Measurements from ENCODE around the gene C2orf81.

DNA sequence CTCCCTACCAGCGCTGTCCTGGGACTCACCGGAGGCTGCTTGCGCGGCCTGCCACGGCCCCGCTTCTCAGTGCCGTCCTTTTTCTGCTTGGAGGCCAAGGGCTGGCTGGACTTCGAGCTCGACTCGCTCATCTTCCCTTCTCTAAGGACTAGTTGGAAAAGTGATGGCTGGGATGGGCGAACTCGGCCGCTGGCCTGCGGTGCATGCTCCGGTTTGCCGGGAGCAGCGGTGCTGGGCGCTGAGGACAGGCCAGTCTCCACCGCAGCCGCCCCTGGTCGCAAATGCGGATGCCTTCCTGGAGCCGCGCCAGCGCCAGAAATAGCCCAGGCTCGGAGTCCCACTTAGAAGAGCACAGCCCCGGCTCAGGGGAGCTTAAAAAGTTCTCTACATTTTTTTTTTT lies 3.1 kb downstream of the C2orf81 start:
- no peak for TF ChIP-seq POLR2A (IDR thresholded peaks at IDR 0.05; ENCODE audit: extremely low read depth, insufficient read length)
- TF ChIP-seq, protein P1, sequence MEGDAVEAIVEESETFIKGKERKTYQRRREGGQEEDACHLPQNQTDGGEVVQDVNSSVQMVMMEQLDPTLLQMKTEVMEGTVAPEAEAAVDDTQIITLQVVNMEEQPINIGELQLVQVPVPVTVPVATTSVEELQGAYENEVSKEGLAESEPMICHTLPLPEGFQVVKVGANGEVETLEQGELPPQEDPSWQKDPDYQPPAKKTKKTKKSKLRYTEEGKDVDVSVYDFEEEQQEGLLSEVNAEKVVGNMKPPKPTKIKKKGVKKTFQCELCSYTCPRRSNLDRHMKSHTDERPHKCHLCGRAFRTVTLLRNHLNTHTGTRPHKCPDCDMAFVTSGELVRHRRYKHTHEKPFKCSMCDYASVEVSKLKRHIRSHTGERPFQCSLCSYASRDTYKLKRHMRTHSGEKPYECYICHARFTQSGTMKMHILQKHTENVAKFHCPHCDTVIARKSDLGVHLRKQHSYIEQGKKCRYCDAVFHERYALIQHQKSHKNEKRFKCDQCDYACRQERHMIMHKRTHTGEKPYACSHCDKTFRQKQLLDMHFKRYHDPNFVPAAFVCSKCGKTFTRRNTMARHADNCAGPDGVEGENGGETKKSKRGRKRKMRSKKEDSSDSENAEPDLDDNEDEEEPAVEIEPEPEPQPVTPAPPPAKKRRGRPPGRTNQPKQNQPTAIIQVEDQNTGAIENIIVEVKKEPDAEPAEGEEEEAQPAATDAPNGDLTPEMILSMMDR (IDR thresholded peaks at IDR 0.05; ENCODE audit: low read depth, low read length) = no peak
- no peak for TF ChIP-seq MYC (IDR thresholded peaks at IDR 0.05; ENCODE audit: low read depth, low read length)
- TF ChIP-seq, protein P2, sequence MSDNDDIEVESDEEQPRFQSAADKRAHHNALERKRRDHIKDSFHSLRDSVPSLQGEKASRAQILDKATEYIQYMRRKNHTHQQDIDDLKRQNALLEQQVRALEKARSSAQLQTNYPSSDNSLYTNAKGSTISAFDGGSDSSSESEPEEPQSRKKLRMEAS (IDR thresholded peaks at IDR 0.05; ENCODE audit: low read depth, low read length) = no peak

All from NB4 (cell line).